Right ventricle myocardium inferior (tissue), 1 donor: Measurements from ENCODE around the gene ACTBL2. TPM values are rescaled to one million over a fixed set of nuclear protein-coding genes. Genes with fewer than 3 reads are reported as not detected.
"Not testable (repeated sequence)": the region's sequence is repeated elsewhere in the genome, so short reads cannot be mapped to it uniquely, and the experiment has no call there.

Experiments
- ATAC-seq: fragments of 200-7000 bp; cut with Tn5 transposase; one replicate; pipeline ENCODE4 v1.9.1; 2020; ENCODE audit warnings: mild to moderate bottlenecking, moderate library complexity
- DNase-seq: peaks from one replicate; pipeline ENCODE4 v3.0.0; 2021; ENCODE audit errors: missing footprints
- intact Hi-C: fragments of 100-400 bp; cut with DNase I; formaldehyde crosslinking; loops from one replicate; pipeline ENCODE4 v1.11.0; 2022
- total RNA-seq: library from RNA; stranded (reverse); fragmentation: NEBNext Ultra II Directional; extraction: Animal tissue kit (Norgen Biotek cat#: 25700); gene quantifications from one replicate; pipeline ENCODE4 v1.2.1, GENCODE V29; 2021
- donor health status: DM: no; HTN: yes; CAD: no; lungs with severe emphysema.

Gene ACTBL2
- total RNA-seq, 1 donor from 2014 or later: not detected

DNA sequence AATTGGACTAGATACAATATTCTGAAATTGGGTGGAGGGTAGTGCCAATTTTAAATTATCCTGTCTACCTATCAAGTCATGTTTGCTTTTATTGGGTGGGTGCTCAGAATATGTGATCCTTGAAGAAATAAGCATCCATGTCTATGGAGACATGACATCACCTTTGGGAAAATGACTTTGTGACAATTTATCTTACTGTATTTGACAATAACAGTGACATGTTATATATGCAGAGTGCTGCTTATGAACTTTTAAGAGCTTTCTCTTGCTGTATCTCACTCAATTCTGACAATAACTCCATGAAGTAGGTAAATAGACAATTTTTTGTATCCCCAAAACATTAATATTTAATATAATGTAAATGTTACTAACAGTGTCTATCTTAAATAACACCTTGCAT lies 15.1 kb upstream of the ACTBL2 start:
- no peak for DNase-seq
- intact Hi-C loops: loop anchor here (2.0 kb wide), 2 partner anchors 199 to 281 kb away; no protein-coding TSS in a partner anchor
- no peak for ATAC-seq

DNA sequence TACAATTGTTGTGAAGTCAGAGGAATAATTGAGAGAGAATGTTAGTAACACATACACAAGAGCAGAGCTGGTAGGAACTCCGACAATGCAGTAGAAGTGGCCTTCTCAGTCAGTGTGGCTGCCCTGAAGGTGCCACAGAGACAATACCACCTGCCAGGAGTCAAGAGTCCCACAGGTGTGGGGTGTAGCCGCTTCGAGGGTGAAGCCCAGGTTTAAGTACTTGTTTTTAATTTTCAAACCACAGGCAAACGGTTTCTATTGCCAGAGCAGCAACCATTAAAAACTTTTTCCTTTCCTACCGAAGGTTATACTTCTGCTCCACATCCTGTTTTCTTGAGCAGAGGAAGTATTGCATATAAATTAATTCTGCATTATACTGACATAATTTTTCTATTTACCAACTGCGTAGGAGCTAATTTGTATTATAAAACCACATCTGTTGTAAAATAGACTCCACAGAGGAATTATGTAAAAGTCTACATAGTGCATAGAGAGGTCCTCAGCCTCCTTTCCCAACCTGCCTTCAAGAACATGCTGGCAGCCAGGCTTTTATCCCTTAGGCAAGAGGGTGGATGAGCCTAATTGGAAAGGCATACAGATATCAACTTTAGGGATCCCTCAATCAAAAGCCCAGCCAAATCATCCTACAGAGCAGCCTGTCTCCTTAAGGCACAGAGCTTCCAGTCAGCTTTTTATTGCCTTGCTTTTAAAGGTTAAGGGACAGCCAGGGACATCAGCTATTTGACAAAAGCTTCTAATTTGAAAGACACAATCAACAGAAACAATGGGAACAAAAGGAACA lies 12.9 kb upstream of the ACTBL2 start:
- no peak for DNase-seq
- intact Hi-C loops: no loop called here
- no peak for ATAC-seq

DNA sequence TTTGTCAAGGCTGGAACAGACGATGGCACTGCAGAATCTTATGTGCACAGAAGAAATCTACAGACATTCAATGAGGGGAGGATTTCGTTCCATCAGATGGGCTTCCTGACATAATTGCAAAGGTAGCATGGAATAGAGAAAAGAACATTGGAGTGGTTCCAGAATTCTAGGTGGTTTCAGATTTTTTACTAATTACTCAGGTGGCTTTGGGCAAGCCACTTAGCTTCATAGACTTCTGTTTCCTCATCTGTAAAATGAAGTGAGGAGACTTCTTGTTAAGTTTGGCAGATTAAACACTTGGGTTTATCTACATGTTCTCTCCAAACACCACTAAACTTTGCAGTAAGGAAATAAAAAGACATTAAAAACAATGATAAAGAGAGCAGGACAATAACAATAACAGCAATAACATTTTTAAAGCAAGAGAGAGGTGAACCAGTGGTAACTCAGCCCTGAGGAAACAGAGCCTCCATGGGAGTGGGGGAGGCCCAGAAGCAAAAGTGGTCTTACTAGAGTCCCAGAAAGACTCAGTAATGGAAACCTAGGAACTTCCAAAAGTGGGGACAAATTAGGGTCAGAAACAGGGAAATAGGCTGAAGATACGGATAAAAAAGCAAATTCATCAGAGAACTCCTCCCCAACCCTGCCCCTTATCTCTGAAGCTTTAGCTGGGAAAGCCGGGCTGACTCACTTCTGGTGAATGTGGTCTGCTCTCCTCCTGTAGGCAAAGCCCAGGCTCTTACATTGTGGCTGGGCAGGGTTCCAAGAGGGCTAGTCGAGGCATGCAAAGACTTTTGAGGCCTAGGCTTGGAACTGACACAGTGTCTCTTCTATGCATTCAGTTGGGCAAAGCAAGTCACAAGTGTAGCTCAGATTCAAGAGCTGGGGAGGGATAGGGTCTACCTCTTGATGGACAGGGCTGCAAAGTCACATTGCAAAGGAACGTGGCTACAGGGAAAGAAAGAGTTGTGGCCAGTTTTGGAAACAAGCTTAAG lies 11.8 kb upstream of the ACTBL2 start:
- DNase-seq (no peak), ATAC-seq (no peak)
- intact Hi-C loops: no loop called here

DNA sequence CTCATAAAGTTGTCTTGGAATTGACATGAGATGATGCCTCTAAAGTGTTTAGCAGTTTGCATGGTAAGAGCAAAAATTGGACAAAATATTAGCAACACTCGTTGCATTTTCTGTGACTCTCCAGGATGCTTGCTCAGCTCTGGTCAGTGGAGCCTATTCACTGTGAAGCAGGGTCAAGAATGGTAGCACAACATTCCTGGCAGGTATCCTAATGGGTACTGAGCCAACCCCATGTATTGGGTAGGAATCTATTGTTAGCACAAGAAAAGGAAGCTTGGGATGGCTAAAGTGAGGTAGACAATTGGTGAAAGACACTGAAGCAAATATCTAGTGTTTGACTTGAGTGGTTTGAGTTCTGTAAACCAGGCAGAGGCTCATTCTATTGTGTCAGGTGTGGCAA lies 10.4 kb upstream of the ACTBL2 start:
- DNase-seq: no peak
- intact Hi-C loops: no loop called here
- no peak for ATAC-seq

DNA sequence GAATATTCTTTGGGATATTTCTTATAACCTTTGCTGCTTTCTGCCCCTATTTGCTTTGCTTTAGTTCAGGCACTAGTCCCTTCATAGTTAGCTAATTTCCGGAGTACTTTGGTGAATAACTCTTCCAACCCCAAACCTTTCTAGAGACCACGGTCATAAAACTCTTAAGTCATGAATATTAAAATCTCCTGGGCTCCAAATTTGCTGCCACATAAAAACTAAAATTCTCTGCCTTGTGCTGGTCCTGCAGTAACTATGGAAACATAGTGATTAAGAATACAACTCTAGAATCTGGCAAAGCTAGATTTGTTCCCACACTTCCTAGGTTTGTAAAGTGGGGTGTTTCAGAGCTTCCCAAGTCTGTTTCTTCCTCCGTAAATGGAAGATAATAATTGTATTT lies 10.0 kb upstream of the ACTBL2 start:
- ATAC-seq (no peak), DNase-seq (no peak)
- intact Hi-C loops: no loop called here

DNA sequence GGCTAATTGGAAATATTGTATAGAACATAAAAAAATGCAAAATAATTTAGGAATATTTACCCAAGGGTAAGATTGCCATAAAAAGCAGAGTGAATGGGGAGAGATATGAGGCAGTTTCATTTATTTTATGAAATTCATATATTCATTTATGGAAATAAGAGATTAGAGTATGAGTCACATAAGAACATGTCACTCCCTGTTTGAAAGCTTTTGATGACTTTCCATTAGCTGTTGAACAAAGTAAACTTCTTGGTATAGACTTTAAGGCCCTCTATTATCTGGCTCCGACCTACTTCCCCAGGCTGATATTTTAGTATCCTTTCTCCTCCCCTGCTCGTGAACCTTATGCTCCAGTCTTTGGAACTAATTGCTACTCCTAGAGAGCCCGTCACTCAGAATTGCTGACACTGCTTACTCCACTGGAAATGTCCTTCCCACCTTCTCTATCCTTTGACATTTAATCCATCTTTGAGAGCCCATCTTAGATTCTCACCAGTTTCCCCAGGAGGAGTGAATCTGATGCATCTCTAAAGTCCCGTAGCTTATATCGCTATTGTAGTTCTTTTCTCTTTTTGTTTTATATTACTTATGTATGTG lies 8.9 kb upstream of the ACTBL2 start:
- ATAC-seq (no peak), DNase-seq (no peak)
- intact Hi-C loops: no loop called here

DNA sequence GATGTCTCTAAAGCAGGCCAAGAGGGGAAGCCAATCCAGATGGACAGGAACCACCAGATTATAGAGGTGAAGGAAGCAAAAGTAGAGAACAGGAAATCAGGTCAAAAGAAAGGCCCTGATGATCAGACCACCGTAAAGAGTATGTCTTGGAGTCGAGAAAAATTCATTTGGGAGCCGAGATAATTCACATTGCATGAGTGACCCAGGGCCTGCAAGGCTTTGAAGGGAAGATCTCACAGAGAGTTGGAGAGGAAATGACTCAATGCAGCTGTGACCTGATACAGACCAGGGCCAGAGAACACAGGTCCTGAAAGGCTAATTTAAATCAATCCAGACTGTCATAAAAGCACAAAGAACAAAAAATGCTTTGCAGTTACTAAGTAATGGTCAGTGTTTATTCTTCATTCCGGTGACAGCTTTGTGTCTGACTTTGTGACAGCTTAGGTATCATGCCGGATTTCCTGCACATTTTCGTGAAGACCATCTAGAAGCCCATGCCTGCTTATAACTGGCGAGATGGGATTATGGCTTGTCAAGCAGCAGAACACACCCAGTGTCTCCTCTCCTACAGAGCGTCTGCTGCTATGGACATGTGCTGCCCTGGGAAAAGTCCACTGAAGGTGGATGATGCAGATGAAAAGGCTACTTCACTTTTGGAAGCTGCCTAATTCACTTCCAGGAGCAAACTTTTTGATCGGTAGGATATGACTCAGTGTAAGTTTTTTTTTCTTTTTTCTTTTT lies 5.8 kb upstream of the ACTBL2 start:
- ATAC-seq: peak; percentile 79
- no peak for DNase-seq
- intact Hi-C loops: no loop called here

DNA sequence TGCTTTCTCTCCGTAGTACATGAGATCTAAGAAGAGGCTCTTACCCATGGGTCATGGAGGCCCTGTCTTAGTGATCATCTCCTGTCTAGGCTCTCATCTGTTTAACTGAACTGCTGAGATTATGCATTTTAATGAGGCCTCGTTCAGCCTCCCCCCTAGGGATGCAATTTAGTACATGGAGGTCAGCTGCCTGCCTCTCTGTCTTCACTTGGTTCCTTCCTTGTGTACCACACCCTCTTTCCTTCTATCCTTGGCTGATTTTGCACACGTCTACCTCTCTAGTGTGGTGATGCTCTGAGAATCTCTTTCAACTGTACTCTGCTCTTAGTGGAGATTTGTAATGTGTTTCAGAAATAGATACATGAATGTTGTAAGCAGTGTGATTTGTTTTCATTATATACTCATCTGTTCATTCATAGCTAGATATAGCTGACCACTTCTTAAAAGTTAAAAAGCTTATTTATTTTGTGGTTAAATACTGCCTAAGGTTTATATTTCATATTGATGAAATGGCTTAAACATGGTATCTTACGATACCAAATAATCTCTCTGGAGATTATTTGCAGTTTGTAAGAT lies 3.5 kb upstream of the ACTBL2 start:
- DNase-seq (no peak), ATAC-seq (no peak)
- intact Hi-C loops: no loop called here

DNA sequence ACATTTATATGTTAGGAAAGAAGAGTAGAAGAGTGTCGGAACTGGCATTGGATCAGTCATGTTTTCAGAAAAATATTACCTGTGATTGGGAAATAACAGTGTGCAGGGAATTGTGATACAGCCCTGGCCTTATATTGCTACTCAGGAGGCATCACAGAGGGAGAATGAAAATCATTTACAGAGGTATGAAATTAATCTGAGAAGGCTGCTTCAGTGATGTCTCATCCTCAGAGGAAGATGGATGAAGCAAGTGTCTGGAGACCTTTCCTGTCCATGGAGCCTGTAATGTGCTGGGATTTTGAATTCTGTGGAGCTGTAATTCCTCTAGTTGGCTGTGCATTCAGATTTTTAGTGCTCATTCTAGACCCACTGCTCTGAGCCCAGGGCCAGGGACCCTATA lies 3.8 kb downstream of the ACTBL2 start:
- ATAC-seq (no peak), DNase-seq (no peak)
- intact Hi-C loops: no loop called here

DNA sequence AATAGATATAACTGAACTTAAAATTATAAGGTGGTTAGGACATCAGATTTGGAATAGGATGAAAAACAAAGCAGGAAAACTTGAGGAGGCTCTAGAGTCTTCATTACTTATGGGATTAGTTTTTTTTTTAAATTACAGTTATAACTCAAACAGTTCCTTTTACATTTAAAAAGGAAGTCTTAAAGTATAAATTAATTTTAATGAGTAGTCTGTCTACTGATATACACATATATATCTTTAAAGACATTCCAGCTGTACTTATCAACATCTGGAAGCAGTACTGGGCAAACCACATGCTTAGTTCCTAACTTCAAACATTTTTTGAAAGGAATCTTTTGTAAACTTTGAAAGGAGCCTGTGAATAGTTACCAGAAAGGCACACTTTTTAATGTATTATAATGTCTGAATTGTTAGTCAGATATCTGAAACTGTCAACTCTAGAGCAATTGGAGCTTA lies 6.0 kb downstream of the ACTBL2 start:
- intact Hi-C loops: no loop called here
- no peak for ATAC-seq
- DNase-seq: no peak

DNA sequence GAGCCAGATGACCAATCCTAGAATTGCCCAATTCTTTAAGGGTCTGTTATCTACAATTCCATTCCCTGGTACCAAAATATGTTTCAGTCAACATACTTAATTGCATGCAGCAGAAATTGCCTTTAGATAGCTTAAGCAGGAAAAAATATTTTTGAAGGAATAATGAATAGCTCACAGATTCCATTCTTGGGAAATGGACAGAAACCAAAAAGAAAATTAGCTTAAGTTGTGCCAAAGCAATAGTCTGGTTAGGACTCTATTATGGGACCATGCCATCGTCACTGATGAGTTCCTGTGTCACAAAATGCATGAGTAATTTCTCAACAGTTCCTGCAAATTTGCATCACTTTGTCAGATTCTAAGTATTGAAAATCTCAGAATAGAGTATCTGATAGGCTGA lies 12.3 kb downstream of the ACTBL2 start:
- no peak for DNase-seq
- ATAC-seq: no peak
- intact Hi-C loops: no loop called here

DNA sequence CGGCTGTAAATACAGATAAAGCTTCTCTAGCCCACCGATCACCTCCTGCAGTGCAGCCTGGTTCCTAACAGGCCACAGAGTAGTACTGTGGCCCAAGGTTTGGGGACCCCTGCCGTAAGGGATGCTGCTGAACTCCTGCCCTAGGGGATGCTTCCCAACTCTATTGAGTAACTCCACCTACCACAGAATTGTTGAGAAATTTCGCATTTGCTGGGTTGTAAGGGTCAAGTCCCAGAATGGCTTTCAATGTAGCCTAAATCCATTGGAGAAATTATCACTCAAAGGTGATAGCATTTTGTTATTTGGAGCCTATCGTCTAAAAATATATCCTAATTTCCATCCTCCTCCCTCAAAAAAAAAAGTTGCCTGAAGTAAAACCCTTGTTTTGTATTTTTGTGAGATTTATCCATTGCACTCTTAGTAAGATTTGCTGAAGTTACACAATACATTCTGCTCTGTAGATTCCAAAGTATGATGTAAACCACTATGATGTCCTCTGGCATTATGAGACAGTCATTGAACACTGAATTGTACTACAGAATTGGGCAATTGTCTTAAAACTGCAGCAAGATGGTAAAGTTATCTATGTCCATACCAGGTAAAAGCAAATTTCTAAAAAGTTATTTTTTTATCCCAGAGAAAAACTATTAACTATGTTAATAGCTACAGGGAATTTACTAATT lies 14.0 kb downstream of the ACTBL2 start:
- intact Hi-C loops: no loop called here
- no peak for DNase-seq
- no peak for ATAC-seq

DNA sequence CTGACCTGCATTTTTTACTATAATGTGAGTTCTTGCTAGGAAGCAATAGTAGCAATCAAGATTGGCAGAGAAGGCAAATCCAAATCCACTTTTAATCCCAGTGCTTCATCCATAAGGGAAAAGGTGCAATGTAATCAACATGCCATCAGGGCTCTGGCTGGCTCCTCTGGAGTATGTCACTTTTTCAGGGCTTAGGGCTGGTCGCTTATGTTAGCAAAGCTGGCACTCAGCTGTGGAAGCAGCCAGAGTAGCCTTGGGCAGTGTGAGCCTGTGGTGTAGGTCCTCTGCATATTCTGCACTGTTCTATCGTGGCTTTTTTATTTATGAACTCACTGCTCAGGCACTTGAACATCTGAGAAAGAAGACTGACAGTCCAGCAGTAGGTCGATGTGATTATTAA lies 16.1 kb downstream of the ACTBL2 start:
- ATAC-seq (no peak), DNase-seq (no peak)
- intact Hi-C loops: no loop called here

DNA sequence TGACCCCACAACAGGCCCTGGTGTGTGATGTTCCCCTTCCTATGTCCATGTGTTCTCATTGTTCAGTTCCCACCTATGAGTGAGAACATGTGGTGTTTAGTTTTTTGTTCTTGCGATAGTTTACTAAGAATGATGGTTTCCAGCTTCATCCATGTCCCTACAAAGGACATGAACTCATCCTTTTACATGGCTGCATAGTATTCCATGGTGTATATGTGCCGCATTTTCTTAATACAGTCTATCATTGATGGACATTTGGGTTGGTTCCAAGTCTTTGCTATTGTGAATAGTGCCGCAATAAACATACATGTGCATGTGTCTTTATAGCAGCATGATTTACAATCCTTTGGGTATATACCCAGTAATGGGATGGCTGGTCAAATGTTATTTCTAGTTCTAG lies 22.6 kb downstream of the ACTBL2 start:
- ATAC-seq, intact Hi-C loops, DNase-seq: not testable (repeated sequence)

DNA sequence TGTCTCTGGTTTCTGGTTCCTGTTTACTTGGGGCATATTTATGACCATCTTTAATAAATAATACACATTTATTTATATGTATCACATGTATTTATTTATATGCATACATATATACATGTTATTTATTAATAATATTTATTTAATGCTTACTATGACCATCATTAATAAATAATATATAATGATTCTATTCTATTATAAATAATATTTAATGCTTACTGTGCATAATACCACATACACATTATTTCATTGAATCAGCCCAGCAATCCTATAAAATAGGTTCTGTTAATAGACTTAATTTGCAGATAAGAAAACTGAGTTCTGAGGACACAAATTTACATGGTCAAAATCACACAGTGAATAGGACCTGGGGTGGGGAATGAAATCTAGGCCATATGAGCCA lies 24.2 kb downstream of the ACTBL2 start:
- ATAC-seq (no peak), DNase-seq (no peak)
- intact Hi-C loops: no loop called here

DNA sequence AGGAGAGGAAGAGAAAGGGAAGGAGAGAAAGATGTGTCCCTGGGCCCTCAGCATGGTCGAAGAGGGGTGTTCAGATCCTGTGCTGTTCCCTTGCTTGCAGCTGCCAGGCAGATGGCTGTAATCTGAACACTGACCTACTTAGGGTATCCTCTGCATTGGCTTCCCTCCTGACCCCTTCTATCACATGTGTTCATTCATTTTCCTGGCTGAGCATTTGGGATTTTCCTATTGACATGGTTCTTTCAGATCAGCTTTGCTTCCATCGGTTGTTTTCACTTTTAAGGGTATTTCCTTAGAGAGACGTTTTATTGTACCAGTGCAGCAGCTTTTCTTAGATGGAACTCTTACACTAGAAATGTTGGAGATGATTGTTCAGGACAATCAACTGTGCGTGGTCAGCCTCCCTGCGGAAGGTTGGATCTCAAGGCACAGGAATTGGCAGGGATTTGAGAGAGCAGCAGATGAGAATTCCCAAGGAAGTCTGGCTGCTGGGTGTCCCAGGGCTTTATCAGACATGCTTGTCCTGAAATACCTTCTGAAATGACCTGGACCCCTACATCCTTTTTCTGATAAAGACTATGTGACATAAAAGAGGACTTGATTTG lies 26.0 kb downstream of the ACTBL2 start:
- intact Hi-C loops: no loop called here
- peak; percentile 59 for ATAC-seq
- DNase-seq: no peak
